HG03558 (cell line): Measurements from ENCODE around the gene IFITM10.
"Not testable (repeated sequence)": the region's sequence is repeated elsewhere in the genome, so short reads cannot be mapped to it uniquely, and the experiment has no call there.

Experiments used
- ATAC-seq: cut with Tn5 transposase; IDR thresholded peaks from one replicate; pipeline ENCODE4 v1.9.1; 2021; ENCODE audit warnings: moderate number of reproducible peaks; ENCODE audit not compliant: unreplicated experiment; ENCODE audit errors: extremely low read depth

Gene IFITM10

GRCh38 chr11:1778141-1778911 lies 27.9 kb upstream of the IFITM10 start:
- ATAC-seq = no peak

DNA sequence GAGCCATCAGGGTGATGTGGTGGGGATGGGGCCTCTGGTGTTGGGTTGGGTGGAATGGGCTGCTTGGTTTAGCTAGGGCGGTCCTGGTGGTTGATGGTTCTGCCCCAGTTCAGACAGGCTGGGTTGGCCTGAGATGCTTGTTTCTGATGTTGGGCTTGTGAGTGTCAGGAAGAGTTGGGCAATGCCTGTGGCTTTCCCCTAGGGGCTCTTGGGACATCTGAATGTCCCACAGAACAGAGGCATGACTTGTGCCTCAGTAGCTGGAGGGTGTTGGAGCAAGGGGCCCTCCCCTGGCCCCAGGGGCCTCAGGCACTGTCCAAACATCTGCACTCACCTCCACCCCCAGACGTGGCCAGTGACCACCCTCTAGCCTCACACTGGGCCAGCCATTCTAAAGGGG lies 27.3 kb upstream of the IFITM10 start:
- ATAC-seq = no peak

- ATAC-seq = no peak
Measured at GRCh38 chr11:1776944-1777715, 26.7 kb upstream of the IFITM10 start.

- ATAC-seq = no peak
Measured at GRCh38 chr11:1776331-1776851, 26.0 kb upstream of the IFITM10 start.

- no peak for ATAC-seq
Measured at GRCh38 chr11:1774886-1775285, 24.5 kb upstream of the IFITM10 start.

- ATAC-seq = no peak
Measured at GRCh38 chr11:1773994-1774550, 23.7 kb upstream of the IFITM10 start.

GRCh38 chr11:1773131-1773993 lies 23.0 kb upstream of the IFITM10 start:
- no peak for ATAC-seq

GRCh38 chr11:1772270-1773130 lies 22.1 kb upstream of the IFITM10 start:
- ATAC-seq = no peak

GRCh38 chr11:1771700-1772099 lies 21.3 kb upstream of the IFITM10 start:
- ATAC-seq = no peak

- no peak for ATAC-seq
Measured at GRCh38 chr11:1771273-1771672, 20.9 kb upstream of the IFITM10 start.

GRCh38 chr11:1770528-1770927 lies 20.1 kb upstream of the IFITM10 start:
- ATAC-seq = no peak

GRCh38 chr11:1770061-1770460 lies 19.7 kb upstream of the IFITM10 start:
- ATAC-seq = no peak

DNA sequence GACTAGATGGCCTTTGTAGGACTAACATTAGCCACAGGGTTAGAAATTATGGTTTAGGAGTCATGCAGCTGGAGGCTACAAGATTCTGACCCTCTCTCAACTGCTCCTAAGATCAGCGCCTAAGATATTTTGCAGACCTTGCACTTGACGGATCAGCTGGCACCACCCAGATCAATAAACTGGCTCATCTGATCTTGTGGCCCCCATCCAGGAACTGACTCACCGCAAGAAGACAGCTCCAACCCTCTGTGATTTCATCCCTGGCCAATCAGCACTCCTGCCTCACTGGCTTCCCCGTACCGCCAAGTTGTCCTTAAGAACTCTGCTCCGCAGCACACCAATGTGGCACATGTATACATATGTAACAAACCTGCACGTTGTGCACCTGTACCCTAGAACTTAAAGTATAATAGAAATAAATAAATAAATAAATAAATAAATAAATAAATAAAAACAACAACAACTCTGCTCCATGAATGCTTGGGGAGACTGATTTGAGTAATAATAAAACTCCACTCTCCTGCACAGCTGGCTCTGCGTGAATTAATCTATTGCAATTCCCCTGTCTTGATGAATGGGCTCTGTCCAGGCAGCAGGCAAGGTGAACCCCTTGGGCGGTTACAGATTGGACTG lies 19.0 kb upstream of the IFITM10 start:
- not testable (repeated sequence) for ATAC-seq

DNA sequence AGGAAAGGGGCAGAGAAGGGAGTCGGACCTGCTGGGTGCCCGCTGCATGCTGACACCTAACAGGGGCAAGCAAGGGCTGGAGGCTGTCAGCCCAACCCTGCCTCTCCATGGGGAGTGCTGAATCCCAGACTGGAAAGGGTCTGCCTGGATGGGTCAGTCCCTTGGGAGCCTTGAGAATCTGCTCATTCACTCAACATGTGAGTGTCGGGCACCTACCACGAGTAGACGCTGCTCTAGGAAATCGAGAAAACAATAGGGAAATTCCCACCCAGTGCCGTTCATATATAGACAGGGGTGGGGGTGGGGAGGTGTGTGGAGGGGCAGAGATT lies 17.7 kb upstream of the IFITM10 start:
- no peak for ATAC-seq

- ATAC-seq = no peak
Measured at GRCh38 chr11:1767399-1768140, 17.2 kb upstream of the IFITM10 start.

- no peak for ATAC-seq
Measured at GRCh38 chr11:1766719-1767398, 16.5 kb upstream of the IFITM10 start.

- no peak for ATAC-seq
Measured at GRCh38 chr11:1765871-1766718, 15.7 kb upstream of the IFITM10 start.
